Activated CD8-positive, alpha-beta T cell treated with anti-CD3 and anti-CD28 coated beads, Interleukin-2, amount 10 ng/mL, durations not matched to agents 7 days and 5 days (primary cell): ENCODE results near the gene TIAL1. TPM values are rescaled to one million over a fixed set of nuclear protein-coding genes. Genes with fewer than 3 reads are reported as not detected.
"Not testable (repeated sequence)": the region's sequence is repeated elsewhere in the genome, so short reads cannot be mapped to it uniquely, and the experiment has no call there.

Source experiments
- ATAC-seq: fragments of 150-1000 bp; cut with Tn5 transposase; one replicate; pipeline ENCODE4 v1.10.0; 2021; ENCODE audit warnings: moderate library complexity
- CTCF ChIA-PET: fragments of 350-600 bp; sonication (Branson Sonifier 250); formaldehyde crosslinking; loops from one replicate; lab custom pipeline; 2021; ENCODE audit warnings: antibody characterized with exemption; lab: Charles Lee
- POLR2A ChIA-PET: fragments of 350-600 bp; sonication (Branson Sonifier 250); formaldehyde crosslinking; loops from one replicate; lab custom pipeline; 2021; ENCODE audit warnings: antibody characterized with exemption; lab: Charles Lee
- DNase-seq: peaks from one replicate; pipeline ENCODE4 v3.0.0-alpha.2; 2020
- H3K27ac Mint-ChIP-seq: one replicate; pipeline ENCODE4 v1.8.0; 2021; ENCODE audit warnings: mild to moderate bottlenecking, mixed read lengths
- H3K27me3 Mint-ChIP-seq: one replicate; pipeline ENCODE4 v1.8.0; 2021; ENCODE audit warnings: low read depth, mixed read lengths
- H3K36me3 Mint-ChIP-seq: one replicate; pipeline ENCODE4 v1.8.0; 2021; ENCODE audit warnings: low read depth, mixed read lengths
- H3K4me1 Mint-ChIP-seq: one replicate; pipeline ENCODE4 v1.8.0; 2021; ENCODE audit warnings: low read depth, mixed read lengths
- H3K4me3 Mint-ChIP-seq: one replicate; pipeline ENCODE4 v1.8.0; 2021; ENCODE audit warnings: mild to moderate bottlenecking, mixed read lengths
- H3K9me3 Mint-ChIP-seq: one replicate; pipeline ENCODE4 v1.8.0; 2022; ENCODE audit warnings: mixed read lengths; ENCODE audit not compliant: insufficient read depth
- total RNA-seq, 2 experiments: library from RNA; stranded (reverse); gene quantifications; one replicate each; pipeline ENCODE4 v1.2.3, GENCODE V29; 2021

The TIAL1 gene
- total RNA-seq, 2 experiments from 2014 or later, result 173 to 177 TPM

DNA sequence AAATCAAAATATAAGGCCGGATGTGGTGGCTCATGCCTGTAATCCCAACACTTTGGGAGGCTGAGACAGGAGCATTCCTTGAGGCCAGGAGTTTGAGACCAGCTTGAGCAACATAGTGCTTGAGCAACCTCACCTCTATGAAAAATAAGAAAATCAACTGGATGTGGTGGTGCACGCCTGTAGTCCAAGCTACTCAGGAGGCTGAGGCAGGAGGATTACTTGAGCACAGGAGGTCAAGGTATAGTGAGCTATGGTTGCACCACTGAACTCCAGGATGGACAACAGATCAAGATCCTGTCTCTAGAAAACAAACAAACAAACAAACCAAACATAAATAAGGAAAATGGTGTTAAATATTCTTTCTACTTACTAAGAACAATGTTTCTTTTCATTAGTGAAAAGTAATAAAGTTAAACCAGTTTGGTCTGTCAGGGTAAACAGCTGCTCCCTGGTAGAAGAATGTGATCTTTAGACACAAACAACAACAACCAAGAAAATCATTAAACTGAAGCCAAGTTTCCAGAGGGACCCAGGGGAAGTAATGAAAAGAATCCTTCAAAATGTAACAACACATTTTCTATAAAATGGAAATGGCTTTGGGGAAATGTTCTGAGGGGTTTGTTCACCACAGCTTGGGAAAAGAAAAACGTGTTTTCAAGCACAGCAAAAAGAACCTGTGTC, 36.9 kb upstream of the TIAL1 start:
- peaks cover 2% of the 10 kb centered on the region for H3K27me3 Mint-ChIP-seq
- no peak overlapping the region for H3K27ac Mint-ChIP-seq
- H3K4me1 Mint-ChIP-seq, result no peaks in the 10 kb centered on the region
- ChIA-PET CTCF (no interaction called here), POLR2A (interaction anchor here (0.7 kb wide), 1 partner anchor 107 kb away, joined by 3 read pairs; no protein-coding TSS in a partner anchor)
- H3K9me3 Mint-ChIP-seq, result no peaks in the 10 kb centered on the region
- H3K36me3 Mint-ChIP-seq, result no peaks in the 10 kb centered on the region
- DNase-seq, result no peak
- ATAC-seq, result no peak
- no peak overlapping the region for H3K4me3 Mint-ChIP-seq

DNA sequence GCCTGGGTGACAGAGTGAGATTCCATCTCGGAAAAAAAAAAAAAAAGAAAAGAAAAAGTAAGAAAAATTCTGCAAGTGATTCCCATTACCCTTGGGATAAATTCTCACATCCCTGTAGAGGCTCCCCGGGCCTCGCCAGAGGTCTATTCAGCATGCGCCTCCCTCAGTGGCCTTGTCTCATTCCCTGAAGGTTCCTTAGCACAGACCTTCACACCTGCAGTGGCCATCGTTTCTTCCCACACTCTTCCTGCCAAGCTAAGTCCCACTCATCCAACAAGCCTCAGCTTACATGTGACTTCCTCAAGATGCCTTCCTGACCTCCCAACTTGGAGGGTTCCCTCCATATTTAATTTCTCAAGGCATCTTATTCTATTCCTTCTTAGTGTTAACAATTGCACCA, 33.5 kb upstream of the TIAL1 start:
- no peaks in the 10 kb centered on the region for H3K9me3 Mint-ChIP-seq
- ATAC-seq, result no peak
- H3K36me3 Mint-ChIP-seq, result no peaks in the 10 kb centered on the region
- H3K27ac Mint-ChIP-seq, result no peak overlapping the region
- no peak for DNase-seq
- H3K4me1 Mint-ChIP-seq, result no peaks in the 10 kb centered on the region
- CTCF ChIA-PET, result interaction anchor here (1.5 kb wide), 1 partner anchor 28 kb away, joined by 4 read pairs; no protein-coding TSS in a partner anchor
- peaks cover 3% of the 10 kb centered on the region for H3K27me3 Mint-ChIP-seq
- POLR2A ChIA-PET, result no interaction called here
- H3K4me3 Mint-ChIP-seq, result no peak overlapping the region

DNA sequence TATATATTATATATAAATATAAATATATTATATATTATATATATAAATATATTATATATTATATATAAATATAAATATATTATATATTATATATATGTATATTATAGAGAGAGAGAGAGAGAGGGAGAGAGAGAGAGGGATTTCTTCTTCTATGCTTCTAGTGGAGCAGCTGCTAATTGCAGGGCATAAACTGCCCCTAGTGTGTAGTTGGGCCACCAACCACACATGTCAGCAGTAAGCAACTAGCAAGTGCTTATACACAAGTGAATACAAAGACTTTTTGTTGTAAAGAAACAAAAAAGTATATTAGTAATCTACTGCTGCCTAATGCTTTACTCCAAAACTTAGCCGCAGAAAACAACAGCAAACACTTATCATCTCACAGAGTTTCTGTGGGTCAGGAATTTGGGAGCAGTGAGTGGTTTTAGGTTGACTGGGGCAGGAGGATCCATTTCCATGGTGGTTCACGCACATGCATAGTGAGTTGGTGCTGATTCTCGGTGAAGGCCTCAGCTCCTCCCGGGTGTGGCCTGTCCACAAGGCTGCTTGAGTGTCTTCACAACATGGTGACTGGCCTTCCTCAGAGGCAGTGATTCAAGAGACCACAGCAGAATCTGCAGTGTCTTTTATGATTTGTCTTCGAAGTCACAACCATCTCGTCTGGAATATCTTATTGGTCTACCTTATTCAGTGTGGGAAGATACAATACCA, 29.0 kb upstream of the TIAL1 start:
- H3K27me3 Mint-ChIP-seq, result peaks cover 3% of the 10 kb centered on the region
- no peaks in the 10 kb centered on the region for H3K9me3 Mint-ChIP-seq
- H3K27ac Mint-ChIP-seq, result no peak overlapping the region
- H3K4me1 Mint-ChIP-seq, result peaks cover 6% of the 10 kb centered on the region
- POLR2A ChIA-PET, result interaction anchor here (1.3 kb wide), 1 partner anchor 25 kb away, joined by 3 read pairs; the partner anchor contains the start of gene BAG3
- ATAC-seq, result no peak
- no peak for DNase-seq
- no peaks in the 10 kb centered on the region for H3K36me3 Mint-ChIP-seq
- no peak overlapping the region for H3K4me3 Mint-ChIP-seq
- CTCF ChIA-PET, result no interaction called here

DNA sequence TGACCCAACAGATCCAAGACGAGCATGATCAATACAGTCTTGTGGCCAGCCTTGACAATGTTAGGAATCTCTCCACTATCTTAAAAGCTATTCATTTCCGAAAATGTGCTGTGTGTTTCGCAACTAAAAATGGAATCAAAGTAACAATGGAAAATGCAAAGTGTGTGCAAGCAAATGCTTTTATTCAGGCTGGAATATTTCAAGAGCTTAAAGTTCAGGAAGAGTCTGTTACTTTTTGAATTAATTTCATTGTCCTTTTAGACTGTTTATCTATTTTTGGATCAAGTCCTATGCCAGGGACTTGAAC, 24.3 kb upstream of the TIAL1 start:
- H3K27me3 Mint-ChIP-seq, result peaks cover 4% of the 10 kb centered on the region
- CTCF ChIA-PET, result interaction anchor here (1.4 kb wide), 1 partner anchor 19 kb away, joined by 3 read pairs; no protein-coding TSS in a partner anchor
- no peaks in the 10 kb centered on the region for H3K36me3 Mint-ChIP-seq

GRCh38 chr10:119620241-119621077, 23.7 kb upstream of the TIAL1 start:
- no peak overlapping the region for H3K4me3 Mint-ChIP-seq
- no peak overlapping the region for H3K27ac Mint-ChIP-seq
- peaks cover 4% of the 10 kb centered on the region for H3K27me3 Mint-ChIP-seq
- ChIA-PET POLR2A (no interaction called here), CTCF (no interaction called here)
- ATAC-seq, result no peak
- H3K36me3 Mint-ChIP-seq, result no peaks in the 10 kb centered on the region
- H3K4me1 Mint-ChIP-seq, result peaks cover 10% of the 10 kb centered on the region
- H3K9me3 Mint-ChIP-seq, result no peaks in the 10 kb centered on the region
- no peak for DNase-seq

More for the DNA sequence above, 24.3 kb upstream of the TIAL1 start:
- H3K9me3 Mint-ChIP-seq, result no peaks in the 10 kb centered on the region
- H3K27ac Mint-ChIP-seq, result no peak overlapping the region
- DNase-seq (no peak), ATAC-seq (no peak)
- H3K4me1 Mint-ChIP-seq, result peaks cover 10% of the 10 kb centered on the region
- POLR2A ChIA-PET, result no interaction called here
- H3K4me3 Mint-ChIP-seq, result no peak overlapping the region

GRCh38 chr10:119619811-119620210, 23.0 kb upstream of the TIAL1 start:
- H3K9me3 Mint-ChIP-seq, H3K27me3 Mint-ChIP-seq, POLR2A ChIA-PET, CTCF ChIA-PET, H3K4me3 Mint-ChIP-seq, H3K36me3 Mint-ChIP-seq, DNase-seq, ATAC-seq, H3K27ac Mint-ChIP-seq: not testable (repeated sequence)
- peaks cover 10% of the 10 kb centered on the region for H3K4me1 Mint-ChIP-seq

- ATAC-seq (no peak), DNase-seq (no peak)
- H3K36me3 Mint-ChIP-seq, result no peaks in the 10 kb centered on the region
- H3K27ac Mint-ChIP-seq, result no peak overlapping the region
- no peaks in the 10 kb centered on the region for H3K9me3 Mint-ChIP-seq
- H3K27me3 Mint-ChIP-seq, result peaks cover 4% of the 10 kb centered on the region
- H3K4me1 Mint-ChIP-seq, result peaks cover 10% of the 10 kb centered on the region
- ChIA-PET CTCF (no interaction called here), POLR2A (interaction anchor here (0.7 kb wide), 1 partner anchor 31 kb away, joined by 3 read pairs; no protein-coding TSS in a partner anchor)
- no peak overlapping the region for H3K4me3 Mint-ChIP-seq
These were observed 22.5 kb upstream of the TIAL1 start for GRCh38 chr10:119619215-119619614.

DNA sequence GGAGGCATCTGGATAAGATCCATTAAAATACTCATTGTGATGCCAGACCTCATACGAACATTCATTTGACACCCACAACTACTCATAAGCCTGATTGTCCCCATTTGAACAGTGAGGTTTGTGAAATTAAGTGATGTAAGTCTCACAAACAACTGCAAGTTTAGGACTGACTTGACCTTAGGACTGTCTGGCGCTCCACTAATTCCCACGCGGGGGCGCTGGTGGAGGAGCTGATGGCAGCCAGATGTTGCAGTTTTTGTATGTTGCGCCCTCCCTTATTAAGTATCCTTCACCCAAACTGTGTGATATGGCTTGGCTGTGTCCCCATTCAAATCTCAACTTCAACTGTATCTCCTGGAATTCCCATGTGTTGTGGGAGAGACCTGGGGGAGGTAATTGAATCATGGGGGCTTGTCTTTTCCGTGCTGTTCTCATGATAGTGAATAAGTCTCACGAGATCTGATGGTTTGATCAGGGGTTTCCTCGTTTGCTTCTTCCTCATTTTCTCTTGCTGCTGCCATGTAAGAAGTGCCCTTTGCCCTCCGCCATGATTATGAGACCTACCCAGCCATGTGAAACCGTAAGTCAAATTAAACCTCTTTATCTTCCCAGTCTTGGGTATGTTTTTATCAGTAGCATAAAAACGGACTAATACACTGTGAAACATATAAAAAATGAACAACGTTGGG, 20.3 kb upstream of the TIAL1 start:
- ChIA-PET POLR2A (no interaction called here), CTCF (no interaction called here)
- Mint-ChIP-seq H3K27me3 (peaks cover 4% of the 10 kb centered on the region), H3K36me3 (no peaks in the 10 kb centered on the region), H3K27ac (no peak overlapping the region), H3K4me3 (no peak overlapping the region), H3K4me1 (peaks cover 10% of the 10 kb centered on the region), H3K9me3 (no peaks in the 10 kb centered on the region)
- ATAC-seq, result no peak
- DNase-seq, result no peak

GRCh38 chr10:119614686-119615085, 17.9 kb upstream of the TIAL1 start:
- ChIA-PET CTCF (no interaction called here), POLR2A (no interaction called here)
- H3K27me3 Mint-ChIP-seq, result peaks cover 7% of the 10 kb centered on the region
- no peak overlapping the region for H3K4me3 Mint-ChIP-seq
- H3K36me3 Mint-ChIP-seq, result peaks cover 2% of the 10 kb centered on the region
- ATAC-seq, result no peak
- H3K9me3 Mint-ChIP-seq, result no peaks in the 10 kb centered on the region
- no peaks in the 10 kb centered on the region for H3K4me1 Mint-ChIP-seq
- H3K27ac Mint-ChIP-seq, result no peak overlapping the region
- no peak for DNase-seq

- peaks cover 2% of the 10 kb centered on the region for H3K36me3 Mint-ChIP-seq
- H3K4me1 Mint-ChIP-seq, result peaks cover 2% of the 10 kb centered on the region
- no peak for DNase-seq
- ChIA-PET POLR2A (interaction anchor here (0.6 to 0.7 kb wide), 2 partner anchors 267 to 1297 kb away, joined by 3 read pairs; no protein-coding TSS in a partner anchor), CTCF (interaction anchor here (1.1 kb wide), 1 partner anchor 11 kb away, joined by 3 read pairs; no protein-coding TSS in a partner anchor)
- peaks cover 10% of the 10 kb centered on the region for H3K27me3 Mint-ChIP-seq
- H3K4me3 Mint-ChIP-seq, result no peak overlapping the region
- H3K27ac Mint-ChIP-seq, result no peak overlapping the region
- H3K9me3 Mint-ChIP-seq, result no peaks in the 10 kb centered on the region
- no peak for ATAC-seq
These were observed 17.0 kb upstream of the TIAL1 start for GRCh38 chr10:119613741-119614140.

DNA sequence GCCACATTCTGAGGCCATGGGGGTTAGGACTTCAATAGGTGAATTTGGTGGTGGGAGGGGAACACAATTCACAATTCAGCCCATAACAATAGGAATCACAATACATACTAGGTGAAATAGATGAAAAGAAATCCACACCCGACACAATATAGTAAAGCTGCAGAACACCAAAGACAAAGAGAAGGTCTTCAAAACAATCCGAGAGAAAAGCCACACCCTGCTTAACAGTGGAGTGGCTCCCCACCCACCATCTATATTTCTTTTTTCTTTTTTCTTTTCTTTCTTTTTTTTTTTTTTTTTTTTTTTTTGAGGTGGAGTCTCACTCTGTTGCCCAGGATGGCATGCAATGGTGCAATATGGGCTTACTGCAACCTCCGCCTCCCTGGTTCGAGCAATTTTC, 14.7 kb upstream of the TIAL1 start:
- Mint-ChIP-seq H3K4me3 (no peak overlapping the region), H3K36me3 (peaks cover 2% of the 10 kb centered on the region), H3K27ac (no peak overlapping the region), H3K9me3 (no peaks in the 10 kb centered on the region), H3K4me1 (peaks cover 2% of the 10 kb centered on the region), H3K27me3 (peaks cover 6% of the 10 kb centered on the region)
- ATAC-seq (no peak), DNase-seq (no peak)
- CTCF ChIA-PET, result no interaction called here
- POLR2A ChIA-PET, result no interaction called here
